ENCODE results near the gene HOXB13.

The HOXB13 gene

DNA sequence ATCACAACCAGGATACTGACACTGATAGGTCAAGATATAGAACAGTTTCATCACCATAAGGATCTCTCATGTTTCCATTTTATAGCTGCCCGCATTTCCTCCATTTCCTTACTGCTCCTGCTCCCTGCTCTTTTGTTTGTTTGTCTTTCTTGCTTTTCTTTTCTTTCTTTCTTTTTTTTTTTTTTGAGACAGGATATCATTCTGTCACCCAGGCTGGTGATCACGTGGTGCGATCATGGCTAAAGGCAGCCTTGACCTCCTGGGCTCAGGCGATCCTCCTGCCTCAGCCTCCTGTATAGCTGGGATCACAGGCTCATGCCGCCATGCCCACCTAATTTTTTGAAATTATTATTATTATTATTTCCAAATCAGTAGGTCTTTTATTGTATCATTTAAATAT is 37.9 kb downstream of the HOXB13 start:
- no peaks in the 10 kb centered on the region for H3K79me2 ChIP-seq (ENCODE audit: low read length)
- H3K4me3 ChIP-seq (ENCODE audit: low read length) = no peak overlapping the region
- H3K9ac ChIP-seq (ENCODE audit: low read length) = no peak overlapping the region
- H3K9me2 ChIP-seq (replicated peaks; ENCODE audit: insufficient read depth, low read length) = no peaks in the 10 kb centered on the region
- no peaks in the 10 kb centered on the region for H3K4me1 ChIP-seq (ENCODE audit: low read length)
- DNase-seq = no peak
- no peak for TF ChIP-seq EZH2 (optimal IDR thresholded peaks at IDR 0.05; ENCODE audit: low read depth, low read length)
- TF ChIP-seq, protein P1, sequence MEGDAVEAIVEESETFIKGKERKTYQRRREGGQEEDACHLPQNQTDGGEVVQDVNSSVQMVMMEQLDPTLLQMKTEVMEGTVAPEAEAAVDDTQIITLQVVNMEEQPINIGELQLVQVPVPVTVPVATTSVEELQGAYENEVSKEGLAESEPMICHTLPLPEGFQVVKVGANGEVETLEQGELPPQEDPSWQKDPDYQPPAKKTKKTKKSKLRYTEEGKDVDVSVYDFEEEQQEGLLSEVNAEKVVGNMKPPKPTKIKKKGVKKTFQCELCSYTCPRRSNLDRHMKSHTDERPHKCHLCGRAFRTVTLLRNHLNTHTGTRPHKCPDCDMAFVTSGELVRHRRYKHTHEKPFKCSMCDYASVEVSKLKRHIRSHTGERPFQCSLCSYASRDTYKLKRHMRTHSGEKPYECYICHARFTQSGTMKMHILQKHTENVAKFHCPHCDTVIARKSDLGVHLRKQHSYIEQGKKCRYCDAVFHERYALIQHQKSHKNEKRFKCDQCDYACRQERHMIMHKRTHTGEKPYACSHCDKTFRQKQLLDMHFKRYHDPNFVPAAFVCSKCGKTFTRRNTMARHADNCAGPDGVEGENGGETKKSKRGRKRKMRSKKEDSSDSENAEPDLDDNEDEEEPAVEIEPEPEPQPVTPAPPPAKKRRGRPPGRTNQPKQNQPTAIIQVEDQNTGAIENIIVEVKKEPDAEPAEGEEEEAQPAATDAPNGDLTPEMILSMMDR (IDR thresholded peaks at IDR 0.05; ENCODE audit: low read length) = no peak
- TF ChIP-seq EZH2phosphoT487 (IDR thresholded peaks at IDR 0.05; ENCODE audit: low read length) = no peak
- H3K9me3 ChIP-seq (replicated peaks; ENCODE audit: insufficient read depth, low read length) = no peaks in the 10 kb centered on the region
- no peak overlapping the region for H3K4me2 ChIP-seq (ENCODE audit: low read depth, low read length)
- H4K20me1 ChIP-seq (ENCODE audit: insufficient read depth, low read length) = no peaks in the 10 kb centered on the region
- no peaks in the 10 kb centered on the region for H3K27me3 ChIP-seq (replicated peaks; ENCODE audit: insufficient read depth, low read length)
- no peak overlapping the region for H3K27ac ChIP-seq (ENCODE audit: low read length)
- no peak overlapping the region for H2AFZ ChIP-seq (ENCODE audit: low read length)
- H3K36me3 ChIP-seq (replicated peaks; ENCODE audit: insufficient read depth, low read length) = no peaks in the 10 kb centered on the region
- H3F3A ChIP-seq (ENCODE audit: insufficient read depth, low read length) = no peaks in the 10 kb centered on the region

DNA sequence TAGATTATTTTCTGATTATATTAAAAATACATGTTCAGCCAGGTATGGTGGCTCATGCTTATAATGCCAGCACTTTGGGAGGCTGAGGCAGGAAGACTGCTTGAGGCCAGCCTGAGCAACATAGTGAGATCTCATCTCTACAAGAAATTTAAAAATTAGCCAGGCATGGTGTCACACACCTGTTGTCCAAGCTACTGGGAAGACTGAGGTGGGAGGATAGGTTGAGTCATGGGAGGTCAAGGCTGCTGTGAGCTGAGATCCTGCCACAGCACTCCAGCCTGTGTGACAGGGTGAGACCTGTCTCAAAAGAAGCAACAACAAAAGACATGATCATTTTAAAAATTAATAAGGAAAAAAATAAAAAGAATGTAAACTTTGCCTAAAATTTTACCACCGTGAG is 46.9 kb downstream of the HOXB13 start:
- no peaks in the 10 kb centered on the region for H3K9me2 ChIP-seq (replicated peaks; ENCODE audit: insufficient read depth, low read length)
- H4K20me1 ChIP-seq (ENCODE audit: insufficient read depth, low read length) = no peaks in the 10 kb centered on the region
- H3F3A ChIP-seq (ENCODE audit: insufficient read depth, low read length) = no peaks in the 10 kb centered on the region
- no peak overlapping the region for H3K4me2 ChIP-seq (ENCODE audit: low read depth, low read length)
- H3K27me3 ChIP-seq (replicated peaks; ENCODE audit: insufficient read depth, low read length) = peaks cover 4% of the 10 kb centered on the region; the same call in 1 of the 2 replicates
- no peaks in the 10 kb centered on the region for H3K9me3 ChIP-seq (replicated peaks; ENCODE audit: insufficient read depth, low read length)
- no peak overlapping the region for H3K4me3 ChIP-seq (ENCODE audit: low read length)
- H3K27ac ChIP-seq (ENCODE audit: low read length) = no peak overlapping the region
- no peaks in the 10 kb centered on the region for H3K36me3 ChIP-seq (replicated peaks; ENCODE audit: insufficient read depth, low read length)
- DNase-seq = no peak
- H3K79me2 ChIP-seq (ENCODE audit: low read length) = no peaks in the 10 kb centered on the region
- H3K9ac ChIP-seq (ENCODE audit: low read length) = no peak overlapping the region
- no peak overlapping the region for H2AFZ ChIP-seq (ENCODE audit: low read length)
- TF ChIP-seq EZH2 (optimal IDR thresholded peaks at IDR 0.05; ENCODE audit: low read depth, low read length) (no peak), EZH2phosphoT487 (IDR thresholded peaks at IDR 0.05; ENCODE audit: low read length) (no peak)
- TF ChIP-seq, protein P1 (IDR thresholded peaks at IDR 0.05; ENCODE audit: low read length) = no peak
- 0 out of 2 replicates have a peak, but pooled peaks cover 3% of the 10 kb centered on the region for H3K4me1 ChIP-seq (ENCODE audit: low read length)

DNA sequence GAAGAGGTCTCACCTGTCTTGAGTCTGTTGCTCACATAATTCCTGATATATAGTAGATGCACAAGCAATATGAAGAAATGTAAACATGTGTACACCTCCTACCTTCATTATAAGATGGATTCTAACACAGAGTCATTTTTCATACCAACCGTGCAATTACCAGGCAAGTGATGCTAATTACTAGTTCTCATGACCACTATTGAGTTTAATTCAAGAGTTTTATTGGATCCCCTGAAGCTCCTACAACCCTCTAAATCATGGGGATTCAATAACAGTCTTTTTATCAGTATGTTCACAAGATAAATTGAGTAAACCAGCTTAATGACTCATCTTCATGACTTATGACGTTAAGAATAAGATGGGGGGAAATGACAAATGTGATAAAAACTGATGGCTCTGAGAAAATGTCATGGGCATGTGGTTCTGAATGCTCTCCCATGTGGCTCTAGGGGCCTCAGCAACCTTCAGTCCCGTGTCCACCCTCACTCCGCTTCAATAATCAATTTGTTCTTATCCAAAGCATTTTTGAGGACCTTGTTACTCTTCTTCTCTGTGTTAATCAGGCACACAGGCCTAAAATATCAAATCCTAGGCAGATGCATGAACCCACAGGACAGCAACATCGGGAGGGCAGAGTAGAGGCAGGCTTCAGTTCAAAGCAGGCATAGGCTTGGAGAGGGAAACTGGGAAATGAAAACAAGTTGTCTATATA is 49.0 kb downstream of the HOXB13 start:
- TF ChIP-seq, protein P1 (IDR thresholded peaks at IDR 0.05; ENCODE audit: low read length) = no peak
- TF ChIP-seq EZH2phosphoT487 (IDR thresholded peaks at IDR 0.05; ENCODE audit: low read length) (no peak), EZH2 (optimal IDR thresholded peaks at IDR 0.05; ENCODE audit: low read depth, low read length) (no peak)
- Histone ChIP-seq H3K9ac (ENCODE audit: low read length) (no peak overlapping the region), H3K9me3 (replicated peaks; ENCODE audit: insufficient read depth, low read length) (no peaks in the 10 kb centered on the region)

More for the DNA sequence above, 49.0 kb downstream of the HOXB13 start:
- no peaks in the 10 kb centered on the region for H3K36me3 ChIP-seq (replicated peaks; ENCODE audit: insufficient read depth, low read length)
- H3K27ac ChIP-seq (ENCODE audit: low read length) = no peak overlapping the region
- no peaks in the 10 kb centered on the region for H3K79me2 ChIP-seq (ENCODE audit: low read length)
- H3K27me3 ChIP-seq (replicated peaks; ENCODE audit: insufficient read depth, low read length) = peaks cover 4% of the 10 kb centered on the region; the same call in 1 of the 2 replicates
- DNase-seq = no peak
- no peaks in the 10 kb centered on the region for H3F3A ChIP-seq (ENCODE audit: insufficient read depth, low read length)
- no peak overlapping the region for H2AFZ ChIP-seq (ENCODE audit: low read length)
- no peak overlapping the region for H3K4me3 ChIP-seq (ENCODE audit: low read length)
- H3K4me2 ChIP-seq (ENCODE audit: low read depth, low read length) = no peak overlapping the region
- H3K9me2 ChIP-seq (replicated peaks; ENCODE audit: insufficient read depth, low read length) = no peaks in the 10 kb centered on the region
- H4K20me1 ChIP-seq (ENCODE audit: insufficient read depth, low read length) = no peaks in the 10 kb centered on the region
- H3K4me1 ChIP-seq (ENCODE audit: low read length) = 0 out of 2 replicates have a peak, but pooled peaks cover 3% of the 10 kb centered on the region

All from MM.1S (cell line).